ENCODE data around the gene PLEKHF1.
A peak's percentile ranks its signal among the peaks of the same experiment; 100 is the strongest.
"Not testable (repeated sequence)": the region's sequence is repeated elsewhere in the genome, so short reads cannot be mapped to it uniquely, and the experiment has no call there.

PLEKHF1 gene

DNA sequence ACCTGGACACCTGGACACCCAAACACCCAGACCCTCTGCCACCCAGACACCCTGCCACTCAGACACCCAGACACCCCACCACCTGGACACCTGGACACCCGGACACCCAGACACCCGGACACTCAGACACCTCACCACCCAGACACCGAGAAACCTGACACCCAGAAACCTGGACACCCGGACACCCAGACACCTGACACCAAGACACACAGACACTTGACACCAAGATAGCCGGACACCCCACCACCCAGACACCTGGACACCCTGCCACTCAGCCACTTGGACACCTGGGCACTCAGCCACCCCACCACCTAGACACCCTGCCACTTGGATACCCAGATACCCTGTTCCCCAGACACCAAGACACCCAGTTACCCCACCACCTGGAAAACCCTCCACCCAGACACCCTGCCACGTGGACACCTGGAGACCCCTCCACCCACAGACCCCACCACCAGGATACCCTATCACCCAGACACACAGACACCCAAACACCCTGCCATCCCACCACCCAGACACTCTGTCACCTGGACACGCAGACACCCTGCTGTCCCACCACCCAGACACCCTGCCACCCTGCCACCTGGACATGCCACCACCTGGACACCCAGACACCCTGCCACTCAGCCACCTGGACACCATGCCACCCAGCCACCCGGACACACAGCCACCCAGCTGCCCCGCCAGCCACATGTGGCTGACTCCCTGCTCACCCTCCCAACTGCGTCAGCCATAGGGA lies 32.4 kb downstream of the PLEKHF1 start:
- DNase-seq (ENCODE audit: low read depth in 4 of 4, low spot score in 1 of 4) = no peak

DNA sequence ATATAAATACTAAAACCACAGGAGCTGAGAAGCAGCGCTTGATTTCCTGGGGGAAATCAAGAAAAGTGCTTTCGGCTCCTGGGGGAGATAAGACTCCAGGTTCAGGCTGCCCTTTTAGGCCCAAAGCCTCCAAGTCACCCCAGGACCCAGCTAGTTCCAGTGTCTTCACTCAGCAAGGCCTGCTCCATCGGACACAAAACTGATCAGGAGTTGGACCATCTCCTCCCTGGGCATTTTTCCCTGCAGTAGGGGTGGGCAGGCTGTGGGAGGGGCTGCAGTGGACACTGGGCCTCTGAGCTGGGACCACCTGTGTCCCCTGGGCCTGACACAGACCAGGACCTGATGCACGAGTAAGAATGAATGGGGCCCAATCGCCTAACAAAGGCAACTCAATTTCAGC lies 34.6 kb downstream of the PLEKHF1 start:
- no peak for DNase-seq (ENCODE audit: low read depth in 4 of 4, low spot score in 1 of 4)

GRCh38 chr19:29700498-29700897 lies 35.2 kb downstream of the PLEKHF1 start:
- no peak for DNase-seq (ENCODE audit: low read depth in 4 of 4, low spot score in 1 of 4)

- no peak for DNase-seq (ENCODE audit: low read depth in 4 of 4, low spot score in 1 of 4)
Observed at GRCh38 chr19:29702161-29702962, 37.1 kb downstream of the PLEKHF1 start.

DNA sequence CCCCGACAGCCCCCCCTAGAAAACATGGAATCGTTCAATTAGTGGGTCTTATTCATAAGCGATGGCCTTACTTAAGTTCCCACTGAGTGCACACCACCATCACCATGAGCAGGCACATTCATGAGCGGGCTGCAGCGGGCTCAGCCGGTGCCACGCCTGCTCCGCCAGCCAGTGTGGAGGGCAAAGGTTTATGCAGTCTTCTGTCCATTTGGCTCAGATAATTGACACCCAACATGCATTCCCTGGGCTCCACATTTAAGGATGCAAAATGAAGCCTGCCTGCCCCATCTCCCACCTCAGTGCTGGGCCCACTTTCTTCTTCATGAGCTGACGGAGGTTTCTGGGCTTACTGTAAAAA lies 37.7 kb downstream of the PLEKHF1 start:
- DNase-seq (ENCODE audit: low read depth in 4 of 4, low spot score in 1 of 4) = no peak

DNA sequence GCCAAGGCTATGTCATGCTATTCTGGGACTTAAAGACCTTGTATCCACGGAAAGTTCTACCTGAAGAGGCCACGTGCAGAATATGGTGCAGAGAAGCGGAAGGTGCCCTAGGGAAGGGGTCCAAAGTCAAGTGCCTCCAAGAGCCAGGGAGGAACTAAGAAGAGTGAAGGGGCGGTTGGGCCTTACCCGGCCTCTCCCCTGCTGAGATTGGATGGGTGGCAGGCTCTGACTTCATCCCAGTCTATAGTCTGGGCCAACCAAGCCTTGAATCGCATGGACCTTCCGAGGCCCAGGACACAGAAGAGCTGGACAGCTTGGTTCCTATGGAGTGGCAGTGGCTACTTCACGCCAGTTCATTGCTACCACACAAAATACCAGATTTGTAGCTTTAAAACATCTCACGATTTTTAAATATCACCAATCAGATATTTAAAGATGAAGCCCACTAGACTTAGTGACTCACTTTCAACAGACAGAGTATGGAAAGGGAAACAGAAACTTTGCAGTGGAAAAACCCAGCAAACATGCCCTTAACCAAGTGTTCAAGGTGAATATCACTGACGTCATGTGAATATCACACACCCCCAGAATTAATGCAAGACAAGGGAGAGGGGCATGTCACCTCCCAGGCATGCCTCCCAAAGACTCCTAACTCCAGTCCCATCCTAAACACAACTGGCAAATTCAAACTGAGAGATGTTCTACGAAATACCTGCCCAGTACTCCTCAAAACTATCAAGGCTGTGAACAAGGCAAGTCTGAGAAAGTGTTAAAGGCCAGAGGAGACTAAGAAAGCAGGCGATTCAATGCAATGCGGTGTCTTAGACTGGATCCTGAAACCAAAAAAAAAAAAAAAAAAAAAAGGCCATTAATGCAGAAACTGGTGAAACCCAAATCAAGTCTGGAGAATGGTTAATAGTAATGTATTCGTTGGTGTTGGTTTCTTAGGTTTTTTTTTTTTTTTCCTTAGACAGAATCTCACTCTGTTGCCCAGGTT lies 39.6 kb downstream of the PLEKHF1 start:
- no peak for DNase-seq (ENCODE audit: low read depth in 4 of 4, low spot score in 1 of 4)

GRCh38 chr19:29705706-29706105 lies 40.4 kb downstream of the PLEKHF1 start:
- no peak for DNase-seq (ENCODE audit: low read depth in 4 of 4, low spot score in 1 of 4)

DNA sequence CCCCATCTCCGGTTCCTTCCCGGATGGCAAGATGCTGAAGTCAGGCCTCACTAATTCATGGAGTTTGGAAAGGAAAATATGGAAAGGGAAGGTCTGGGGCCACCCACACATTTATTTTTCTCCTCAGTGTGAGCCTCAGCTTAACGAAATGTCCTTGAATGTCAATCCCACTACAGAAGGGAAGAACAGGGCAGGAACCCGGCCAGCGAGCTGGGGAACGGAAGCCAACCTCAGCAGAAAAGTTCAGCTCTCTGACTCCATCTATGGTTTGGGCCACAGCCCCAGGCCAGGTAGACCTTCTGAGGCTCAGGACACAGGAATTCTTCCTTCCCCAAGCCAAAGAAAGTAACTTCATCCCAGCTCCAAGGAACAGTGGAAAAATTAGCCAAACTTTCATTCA lies 41.4 kb downstream of the PLEKHF1 start:
- DNase-seq (ENCODE audit: low read depth in 4 of 4, low spot score in 1 of 4) = no peak

DNA sequence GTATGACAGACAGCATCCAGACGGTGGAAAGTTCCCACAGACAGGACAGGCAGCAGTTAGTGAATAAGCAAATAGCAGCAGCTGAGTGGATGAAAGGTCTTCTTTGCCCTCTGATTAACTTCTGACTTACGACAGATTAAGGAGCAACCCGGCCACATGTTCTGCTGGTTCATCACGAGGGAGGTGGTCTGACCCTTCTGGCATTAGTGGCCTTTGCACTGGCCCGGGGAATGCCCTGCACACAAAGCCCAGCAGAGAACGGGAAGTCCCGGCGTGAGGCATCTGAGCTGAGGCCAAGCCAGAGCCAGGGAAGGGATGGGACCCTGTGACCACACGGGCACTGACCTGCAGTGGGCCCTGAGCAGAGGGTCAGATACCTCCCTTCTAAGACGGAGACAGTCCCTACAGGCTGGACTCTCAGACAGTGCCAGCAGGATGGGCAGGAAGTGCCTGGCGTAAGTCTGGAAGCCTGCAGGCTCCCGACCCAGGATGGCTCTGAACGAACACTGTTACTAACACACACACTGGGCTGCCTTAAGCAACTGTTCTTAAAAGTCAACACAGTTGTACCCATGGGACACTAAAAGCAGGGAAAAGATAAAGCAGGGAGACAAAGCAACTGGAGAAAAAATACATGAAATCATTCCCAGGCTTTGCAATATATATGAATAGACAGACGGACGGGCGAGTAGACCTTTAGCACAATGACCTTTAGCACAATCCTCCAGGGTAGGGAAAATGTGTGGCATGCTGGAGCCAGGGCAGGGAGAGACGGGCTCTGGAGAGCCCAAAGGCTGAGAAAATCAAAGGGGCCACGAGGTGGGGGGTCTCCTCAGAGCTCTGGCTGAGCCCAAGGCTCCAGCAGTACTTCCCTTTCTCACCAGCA lies 43.5 kb downstream of the PLEKHF1 start:
- no peak for DNase-seq (ENCODE audit: low read depth in 4 of 4, low spot score in 1 of 4)

DNA sequence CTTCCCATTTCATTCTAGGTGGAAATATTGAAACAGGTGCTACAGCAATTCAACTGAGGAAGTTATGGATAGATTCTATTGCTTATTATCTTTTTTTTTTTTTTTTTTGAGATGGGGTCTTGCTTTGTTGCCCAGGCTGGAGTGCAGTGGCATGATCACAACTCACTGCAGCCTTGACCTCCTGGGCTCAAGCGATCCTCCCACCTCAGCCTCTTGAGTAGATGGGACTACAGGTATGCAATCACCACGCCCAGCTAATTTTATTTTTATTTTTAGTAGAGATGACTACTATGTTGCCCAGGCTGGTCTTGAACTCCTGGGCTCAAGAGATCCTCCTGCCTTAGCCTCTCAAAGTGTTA lies 44.2 kb downstream of the PLEKHF1 start:
- not testable (repeated sequence) for DNase-seq (ENCODE audit: low read depth in 4 of 4, low spot score in 1 of 4)

GRCh38 chr19:29711584-29712132 lies 46.4 kb downstream of the PLEKHF1 start:
- no peak for DNase-seq (ENCODE audit: low read depth in 4 of 4, low spot score in 1 of 4)

DNA sequence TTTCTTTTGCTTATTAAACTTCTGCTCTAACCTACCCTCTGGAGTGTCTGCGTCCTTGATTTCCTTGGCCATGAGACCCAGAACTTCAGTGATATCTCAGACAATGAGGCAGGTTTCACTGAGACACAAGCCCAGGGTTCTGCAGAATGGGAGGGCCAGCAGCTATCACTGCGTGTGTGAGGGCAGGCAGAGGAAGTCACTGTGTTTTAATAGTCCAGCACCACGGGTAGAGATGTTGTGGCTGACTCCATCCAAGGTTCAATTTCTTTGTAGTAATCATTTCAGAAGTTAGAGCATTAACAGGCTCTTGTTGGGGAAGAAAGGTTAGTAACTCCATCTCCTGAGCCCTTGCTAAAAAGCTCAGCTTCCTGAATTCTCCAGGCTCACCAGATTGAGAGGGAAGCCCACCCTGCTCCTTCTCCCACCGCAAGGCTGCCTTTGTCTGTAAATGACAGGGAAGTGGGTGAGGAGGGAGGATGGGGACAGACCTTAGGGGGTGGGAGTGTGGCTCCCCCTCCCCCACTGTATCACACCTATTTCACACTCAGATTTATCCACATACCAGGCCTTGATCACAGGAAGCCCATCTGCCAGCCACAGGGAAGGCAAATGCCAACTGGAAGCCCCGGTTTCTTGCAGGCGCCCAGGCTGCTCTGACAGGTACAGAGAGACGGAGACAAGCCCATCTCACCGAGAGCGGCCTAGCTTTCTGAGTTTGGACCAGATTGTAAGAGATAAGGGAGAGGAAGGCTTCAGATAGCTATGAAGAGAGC lies 47.7 kb downstream of the PLEKHF1 start:
- no peak for DNase-seq (ENCODE audit: low read depth in 4 of 4, low spot score in 1 of 4)

DNA sequence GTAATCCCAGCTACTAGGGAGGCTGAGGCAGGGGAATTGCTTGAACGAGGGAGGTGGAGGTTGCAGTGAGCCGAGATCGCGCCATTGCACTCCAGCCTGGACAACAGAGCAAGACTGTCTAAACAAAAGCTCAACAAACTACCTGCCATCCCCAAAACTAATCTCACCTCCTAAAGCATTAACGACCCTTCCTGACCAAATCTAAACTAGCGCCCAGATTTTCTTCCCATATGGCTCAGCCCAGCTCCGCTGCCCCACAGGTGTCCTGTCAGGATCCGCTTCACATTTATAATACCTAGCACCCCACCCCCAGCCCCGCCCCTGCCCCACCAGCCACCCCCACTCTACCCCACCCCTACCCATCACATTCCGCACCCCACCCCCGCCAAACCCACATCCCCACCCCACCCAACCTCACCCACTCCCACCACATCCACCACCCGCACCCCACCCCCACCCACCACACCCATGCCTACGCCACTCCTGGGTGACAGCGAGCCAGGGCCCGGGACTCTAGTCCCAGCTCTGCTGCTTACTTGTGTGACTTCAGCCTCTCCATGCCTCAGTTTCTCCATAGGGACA lies 49.2 kb downstream of the PLEKHF1 start:
- DNase-seq (ENCODE audit: low read depth in 4 of 4, low spot score in 1 of 4) = peak in 1 of 4 experiments; percentile 15

DNA sequence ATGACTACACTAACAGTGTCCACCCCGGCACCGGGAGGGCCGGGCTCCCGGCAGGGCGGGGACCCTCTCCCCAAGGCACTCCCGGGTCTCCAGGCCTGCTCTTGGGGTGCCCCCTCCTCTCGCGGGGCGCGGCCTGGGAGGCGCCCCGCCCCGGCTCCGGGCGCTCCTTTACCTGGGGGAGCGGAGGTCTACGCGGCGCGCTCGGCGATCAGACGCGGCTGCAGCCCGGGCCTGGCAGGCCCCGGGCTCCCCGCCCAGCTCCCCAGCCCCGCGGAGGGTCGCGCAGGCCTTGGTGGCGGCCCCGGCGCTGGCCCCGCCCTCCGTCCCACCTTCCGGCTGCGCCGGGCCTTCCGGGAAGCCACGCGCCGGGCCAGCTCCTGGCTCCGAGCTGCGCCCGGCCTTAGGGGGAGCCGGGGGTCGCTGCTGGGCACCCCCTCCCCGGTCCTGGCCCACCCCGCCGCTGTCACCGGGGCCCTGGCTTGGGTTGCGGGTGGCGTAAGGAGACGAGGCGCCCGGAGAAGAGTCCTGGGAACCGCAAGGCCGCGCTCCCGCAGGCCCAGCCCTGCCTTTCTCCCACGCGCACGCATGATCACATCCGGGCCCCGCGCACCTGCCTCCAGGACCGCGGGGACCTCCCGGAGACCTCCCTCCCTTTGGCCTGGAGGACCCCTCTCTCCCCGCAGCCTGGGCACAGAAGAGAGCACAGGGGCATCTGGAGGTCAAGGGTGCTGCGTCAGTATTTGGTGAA lies 49.9 kb downstream of the PLEKHF1 start, which contains the start of gene C19orf12:
TSS of gene C19orf12 (minus strand) at position 309 of the 748 bp plus-strand sequence. CDS start 6,848 bp downstream, outside the sequence.
- DNase-seq (ENCODE audit: low read depth in 4 of 4, low spot score in 1 of 4) = peak in 3 of 4 experiments; percentile 47 to 56 (median 54)

DNA sequence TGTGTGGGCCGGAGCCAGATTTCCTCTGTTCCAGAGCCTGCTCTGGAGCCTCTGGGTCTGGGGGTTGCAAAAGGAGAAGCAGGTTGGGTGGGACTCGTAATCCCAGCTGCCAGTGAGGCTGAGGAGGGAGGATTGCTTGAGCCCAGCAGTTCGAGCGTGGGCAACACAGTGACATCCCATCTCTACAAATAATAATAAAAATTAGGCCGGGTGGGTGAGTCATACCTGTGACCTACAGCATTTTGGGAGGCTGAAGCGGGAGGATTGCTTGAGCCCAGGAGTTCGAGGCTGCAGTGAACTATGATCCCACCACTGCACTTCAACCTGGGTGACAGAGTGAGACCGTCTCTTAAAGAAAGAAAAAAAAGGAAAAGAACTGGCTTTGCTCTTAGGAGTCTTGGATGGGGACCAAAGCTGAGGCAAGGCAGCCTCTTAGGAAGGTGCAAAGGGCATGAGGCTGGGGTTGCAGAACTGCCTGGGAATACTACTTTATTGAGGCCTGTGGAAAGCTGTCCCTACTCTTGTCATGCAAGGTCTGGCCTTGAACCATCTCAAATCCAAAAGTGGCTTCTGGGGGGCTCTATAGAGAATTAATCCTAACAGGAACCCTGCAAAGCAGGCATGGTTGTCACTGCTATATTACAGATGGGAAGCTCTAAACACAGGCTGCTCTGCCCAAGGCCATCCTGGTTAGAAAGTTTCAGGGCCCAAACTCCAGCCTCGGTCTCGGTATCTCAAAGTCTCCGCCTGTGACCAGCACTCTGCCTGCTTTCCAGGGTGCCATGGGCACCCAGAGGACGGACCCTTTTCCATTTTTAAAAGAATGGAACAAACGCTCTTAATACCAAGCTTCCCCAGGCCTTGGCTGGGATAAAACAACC lies 50.7 kb downstream of the PLEKHF1 start:
- DNase-seq (ENCODE audit: low read depth in 4 of 4, low spot score in 1 of 4) = no peak

DNA sequence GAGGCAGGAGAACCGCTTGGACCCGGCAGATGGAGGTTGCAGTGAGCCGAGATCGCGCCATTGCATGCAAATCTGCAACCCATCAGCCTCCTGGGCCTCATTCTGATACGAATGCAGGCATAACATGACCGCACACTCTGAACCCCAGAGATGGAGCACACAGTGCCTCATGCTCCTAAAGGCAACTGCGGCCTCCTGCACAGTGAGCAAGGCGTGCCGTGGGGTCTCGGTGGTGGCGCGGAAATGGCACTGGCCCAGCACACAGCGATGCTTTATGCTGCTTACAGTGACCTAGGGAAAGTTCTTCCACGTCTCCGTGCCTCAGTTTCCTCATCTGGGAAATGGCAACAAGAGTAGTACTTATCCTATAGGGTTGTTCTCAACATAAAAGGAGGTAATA lies 51.8 kb downstream of the PLEKHF1 start:
- no peak for DNase-seq (ENCODE audit: low read depth in 4 of 4, low spot score in 1 of 4)

GRCh38 chr19:29724102-29724641 lies 58.9 kb downstream of the PLEKHF1 start:
- DNase-seq (ENCODE audit: low read depth in 4 of 4, low spot score in 1 of 4) = peak in 2 of 4 experiments; percentile 24 to 29
